HG02981 (cell line): ENCODE results near the gene LINC00237.

ENCODE experiments used
- ATAC-seq: cut with Tn5 transposase; IDR thresholded peaks from one replicate; pipeline ENCODE4 v1.9.1; 2021; ENCODE audit warnings: mild to moderate bottlenecking, moderate library complexity; ENCODE audit not compliant: unreplicated experiment

Gene LINC00237

DNA sequence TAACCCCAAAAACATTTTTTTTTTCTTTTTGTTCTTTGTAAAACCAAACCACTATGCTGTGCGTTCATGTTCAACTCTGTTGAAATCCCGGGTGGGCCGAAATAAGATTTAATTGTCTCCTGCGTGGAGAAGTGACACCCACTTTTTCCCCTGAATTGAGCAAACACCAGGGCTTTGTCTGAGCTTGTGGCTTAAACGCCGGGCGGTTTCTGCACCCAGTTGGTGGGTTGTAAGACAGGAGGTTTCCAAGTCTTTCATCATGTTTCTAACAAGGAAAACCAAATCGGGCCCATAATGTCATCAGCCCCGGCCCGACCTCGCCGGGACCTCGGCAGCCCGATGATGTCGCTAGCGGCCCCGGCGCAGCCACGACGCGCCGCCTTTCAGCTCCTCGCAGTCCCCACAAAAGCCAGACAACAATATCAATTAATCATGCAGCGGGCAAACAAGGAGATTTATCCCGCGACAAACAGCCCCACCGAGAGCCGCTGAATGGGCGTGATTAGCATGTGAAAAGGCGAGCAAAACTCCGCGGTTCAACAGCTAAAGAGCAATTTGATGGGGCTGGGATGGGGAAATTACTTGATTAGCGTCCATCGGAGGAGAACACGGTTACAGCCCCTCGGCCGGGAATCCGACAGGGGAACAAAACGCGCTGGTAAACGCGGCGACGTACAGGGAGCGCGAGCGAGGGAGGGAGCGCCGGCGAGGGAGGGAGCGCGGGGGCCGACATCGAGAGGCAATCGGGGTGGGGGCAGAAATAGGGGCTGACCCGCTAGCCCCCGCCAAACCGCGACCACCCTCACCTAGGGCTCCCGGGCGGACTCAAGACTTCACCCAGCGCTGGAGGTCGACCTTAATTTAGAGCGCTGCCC, 5.3 kb downstream of the LINC00237 start:
- ATAC-seq, result no peak

DNA sequence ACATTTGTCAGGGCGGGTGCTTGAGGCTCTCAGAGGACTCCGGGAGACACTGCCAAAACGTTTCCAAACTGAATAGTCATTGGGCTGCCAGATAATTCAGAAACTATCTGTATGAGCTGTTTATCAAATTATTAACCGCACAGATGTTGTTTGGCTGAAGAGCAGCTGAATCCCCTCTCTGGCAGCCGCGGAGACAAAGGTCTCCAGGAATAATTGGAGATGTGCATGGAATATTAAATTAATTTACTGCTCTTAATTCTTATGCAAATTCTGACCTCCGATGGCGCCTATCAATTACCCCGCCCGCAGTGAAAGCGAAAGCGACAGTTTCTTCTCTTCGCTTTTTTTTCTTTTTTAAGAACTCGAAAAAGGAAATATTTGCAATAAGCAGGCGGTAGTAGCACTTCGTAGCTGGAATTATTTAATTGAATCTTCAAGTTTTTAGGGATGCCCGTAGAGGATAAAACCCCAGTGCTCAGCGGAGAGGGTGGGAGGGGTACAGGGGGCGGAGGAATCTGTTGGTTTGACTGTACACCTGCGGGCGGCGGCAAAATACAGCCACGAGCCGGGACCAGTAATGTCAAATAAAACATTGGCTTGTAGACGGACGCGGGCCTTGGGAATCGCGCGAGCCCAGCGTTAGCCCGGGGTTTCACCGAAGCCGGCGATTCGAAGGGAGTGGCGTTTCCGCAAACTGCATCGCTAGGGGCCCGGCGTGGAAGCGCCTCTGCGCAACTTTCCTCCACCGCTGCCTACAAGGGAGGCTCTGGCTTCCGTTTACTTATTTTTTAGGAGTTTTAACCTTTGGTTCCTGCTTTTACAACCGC, 6.2 kb downstream of the LINC00237 start:
- ATAC-seq, result no peak

GRCh38 chr20:21096321-21097043, 9.7 kb downstream of the LINC00237 start:
- no peak for ATAC-seq

- no peak for ATAC-seq
These were observed 13.4 kb downstream of the LINC00237 start for GRCh38 chr20:21092806-21093205.

DNA sequence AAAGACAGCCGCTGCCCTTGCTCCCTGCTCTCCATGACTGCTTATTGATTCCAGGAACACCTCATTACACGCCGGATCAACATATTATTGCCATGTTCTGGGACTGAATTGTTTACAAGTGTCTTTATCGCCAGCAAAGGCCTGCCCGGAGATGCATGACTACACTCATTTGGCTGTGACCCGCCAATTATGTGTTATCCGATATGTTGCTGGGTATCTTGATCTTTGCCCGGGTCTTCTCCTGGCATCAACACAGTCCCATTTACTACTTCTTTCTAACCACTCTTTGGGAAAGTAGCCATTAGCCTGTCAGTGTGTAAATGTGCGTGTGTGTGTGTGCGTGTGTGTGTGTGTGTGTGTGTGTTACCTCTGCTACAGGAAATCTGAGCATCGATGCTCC, 15.4 kb downstream of the LINC00237 start:
- ATAC-seq, result no peak

DNA sequence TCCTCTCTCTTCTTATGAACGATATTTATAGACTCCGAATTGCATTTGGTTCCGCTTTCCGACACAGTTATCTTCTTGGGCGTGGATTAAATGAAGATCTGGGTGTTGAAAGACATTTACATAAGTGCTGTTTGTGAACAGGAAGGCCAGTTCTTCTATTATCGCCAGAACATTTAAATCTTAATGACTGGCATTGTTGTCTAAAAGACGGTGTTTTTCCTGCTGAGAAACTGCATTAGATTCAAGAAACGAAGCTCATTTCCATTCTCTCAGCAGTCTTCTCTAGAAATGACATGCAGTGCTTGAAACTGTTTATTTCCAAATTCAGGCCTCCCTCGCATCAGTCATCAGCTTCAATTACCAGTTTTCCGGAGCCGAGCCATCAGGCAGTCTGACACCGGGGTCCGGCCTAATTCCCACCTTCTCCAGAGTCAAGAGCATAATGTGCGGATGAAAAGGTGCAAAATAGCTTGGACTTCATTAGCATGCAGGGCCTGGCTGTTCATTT, 16.0 kb downstream of the LINC00237 start:
- no peak for ATAC-seq

- no peak for ATAC-seq
These were observed 16.8 kb downstream of the LINC00237 start for GRCh38 chr20:21089391-21089790.

GRCh38 chr20:21087862-21088540, 18.2 kb downstream of the LINC00237 start:
- ATAC-seq, result no peak

DNA sequence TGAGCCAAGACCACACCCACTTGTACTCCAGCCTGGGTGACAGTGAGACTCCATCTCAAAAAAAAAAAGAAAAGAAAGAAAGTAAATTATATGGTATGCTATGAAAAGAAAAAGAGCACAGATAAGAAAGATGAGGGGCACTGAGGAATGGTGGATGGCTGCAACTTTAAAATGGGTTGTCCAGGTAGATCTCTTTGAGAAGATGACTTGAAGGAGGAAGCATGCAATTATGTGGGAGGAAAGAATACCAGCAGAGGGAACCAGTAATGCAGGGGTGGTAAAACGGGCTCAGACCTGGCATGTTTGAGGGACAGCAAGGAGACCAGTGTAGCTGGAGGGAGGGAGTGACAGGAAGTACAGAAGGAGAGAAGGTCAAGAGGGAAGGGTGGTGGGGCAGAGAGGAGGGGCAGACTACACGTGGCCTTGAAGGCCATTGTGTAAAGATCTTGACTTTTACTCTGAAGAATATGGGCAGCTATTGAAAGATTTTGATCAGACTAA, 22.3 kb downstream of the LINC00237 start:
- ATAC-seq, result no peak

DNA sequence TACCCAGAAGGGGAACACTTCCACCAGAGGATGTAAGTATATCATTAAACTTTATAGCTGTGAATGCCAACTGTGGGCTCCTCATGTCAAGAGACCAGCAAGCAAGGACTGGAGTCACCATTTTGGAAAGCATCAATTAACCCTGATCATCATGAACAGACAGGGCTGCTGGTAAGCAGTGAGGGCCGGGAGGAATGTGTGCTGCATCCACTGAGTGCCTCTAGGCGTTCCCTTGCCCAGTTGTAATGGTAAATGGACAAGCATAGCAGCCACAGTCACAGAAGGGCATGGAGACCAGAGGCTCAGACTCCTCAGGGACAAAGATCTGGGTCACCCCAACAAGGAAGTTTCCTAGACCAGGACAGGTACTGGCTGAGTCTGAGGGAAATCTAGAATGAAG, 23.6 kb downstream of the LINC00237 start:
- ATAC-seq, result no peak

DNA sequence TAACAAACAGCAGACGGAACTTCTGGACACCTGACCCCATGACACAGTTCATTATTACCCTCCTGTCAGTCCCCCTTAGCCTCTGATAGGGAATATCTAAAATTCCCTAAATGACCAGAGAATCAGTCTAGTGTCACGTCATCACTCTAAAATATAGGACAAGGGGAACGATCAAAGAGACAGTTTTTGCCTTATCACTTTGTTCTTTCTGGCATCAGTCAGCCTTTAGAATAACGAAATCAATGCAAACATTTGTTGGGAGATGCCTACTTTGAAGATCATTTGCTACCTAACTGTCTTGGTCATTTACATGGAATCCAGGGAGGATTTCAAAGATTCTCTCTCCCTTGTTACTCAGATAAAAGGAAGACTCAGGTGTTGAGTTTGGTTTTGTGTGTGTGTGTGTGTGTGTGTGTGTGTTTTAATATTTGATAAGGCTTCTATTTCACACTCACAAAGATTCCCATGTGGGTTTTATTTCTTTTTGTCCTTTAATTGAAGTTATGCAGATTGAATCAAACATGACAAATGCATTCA, 28.3 kb downstream of the LINC00237 start:
- ATAC-seq, result no peak

DNA sequence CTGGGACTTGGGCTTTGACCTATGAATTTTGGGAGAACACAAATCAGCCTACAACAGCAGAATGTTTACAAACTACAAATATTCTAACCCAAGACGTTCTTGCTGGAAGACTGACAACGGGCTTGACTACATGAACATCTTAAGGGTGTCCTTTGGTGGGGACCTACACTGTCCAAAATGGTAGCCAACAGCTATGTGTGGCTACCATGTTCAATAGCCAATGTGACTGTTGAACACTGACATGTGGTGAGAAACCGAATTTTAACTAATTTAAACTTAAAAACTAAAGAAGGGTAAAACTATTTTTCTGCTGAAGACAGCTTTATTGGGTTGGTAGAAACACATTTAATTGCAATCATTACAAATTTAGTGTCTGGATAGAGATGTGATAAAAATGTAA, 30.1 kb downstream of the LINC00237 start:
- no peak for ATAC-seq

- no peak for ATAC-seq
These were observed 30.7 kb downstream of the LINC00237 start for GRCh38 chr20:21075471-21075870.

- peak; percentile 97 for ATAC-seq
These were observed 31.4 kb downstream of the LINC00237 start for GRCh38 chr20:21074605-21075336.

DNA sequence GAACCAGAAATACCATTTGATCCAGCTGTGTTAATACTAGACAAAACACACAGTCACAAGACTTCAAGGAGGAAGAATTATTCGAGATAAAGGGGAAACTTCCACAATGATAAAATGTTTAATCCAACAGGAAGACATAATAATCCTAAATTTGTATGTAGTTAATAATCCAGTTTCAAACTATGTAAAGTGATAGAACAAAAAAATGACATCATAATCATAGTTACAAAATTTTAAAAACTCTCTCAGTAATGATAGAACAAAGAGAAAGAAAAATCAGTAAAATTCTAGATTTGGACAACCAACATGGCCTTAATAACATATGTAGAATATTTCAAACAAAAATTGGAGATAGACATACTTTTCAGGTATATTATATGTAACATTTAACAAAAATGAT, 38.9 kb downstream of the LINC00237 start:
- ATAC-seq, result no peak

GRCh38 chr20:21064924-21065323, 41.2 kb downstream of the LINC00237 start:
- no peak for ATAC-seq

GRCh38 chr20:21063276-21063675, 42.9 kb downstream of the LINC00237 start:
- no peak for ATAC-seq

GRCh38 chr20:21053002-21053762, 53.0 kb downstream of the LINC00237 start:
- no peak for ATAC-seq

- no peak for ATAC-seq
These were observed 53.5 kb downstream of the LINC00237 start for GRCh38 chr20:21052686-21053001.
